ENCODE results near the gene IBTK. TPM values are rescaled to one million over a fixed set of nuclear protein-coding genes. Genes with fewer than 3 reads are reported as not detected.

IBTK gene
- total and polyA plus RNA-seq, 2 of the 8 experiments (the other 6 are each of a cell fraction or from before 2014, with no cell fraction given), result 4.6 to 24.2 TPM

- TF ChIP-seq CHD7 (IDR thresholded peaks at IDR 0.05; ENCODE audit: insufficient replicate concordance, low read length), result no peak
- no peak for TF ChIP-seq JUND (IDR thresholded peaks at IDR 0.05; ENCODE audit: low read length)
- TF ChIP-seq SP1 (IDR thresholded peaks at IDR 0.05; ENCODE audit: low read depth, low read length), result no peak
- no peak for TF ChIP-seq KDM4A (IDR thresholded peaks at IDR 0.05; ENCODE audit: low read depth, low read length, severe bottlenecking)
- TF ChIP-seq TCF12 (IDR thresholded peaks at IDR 0.05; ENCODE audit: low read depth, low read length), result no peak
- TF ChIP-seq ATF2 (IDR thresholded peaks at IDR 0.05; ENCODE audit: low read length), result no peak
- TF ChIP-seq FOSL1 (IDR thresholded peaks at IDR 0.05; ENCODE audit: insufficient read depth, low read depth, low read length), result no peak
- TF ChIP-seq MAFK (IDR thresholded peaks at IDR 0.05; ENCODE audit: low read depth, low read length), result no peak
- no peak for TF ChIP-seq NANOG (IDR thresholded peaks at IDR 0.05; ENCODE audit: insufficient read depth, low read depth, low read length, poor library complexity, severe bottlenecking)
- TF ChIP-seq SP2 (IDR thresholded peaks at IDR 0.05; ENCODE audit: low read length), result no peak
Observed at GRCh38 chr6:82259389-82259788, 11.8 kb upstream of the IBTK start (continued).

Measured in H1 (cell line).